ENCODE data around the gene TMEM132A.

Gene TMEM132A

DNA sequence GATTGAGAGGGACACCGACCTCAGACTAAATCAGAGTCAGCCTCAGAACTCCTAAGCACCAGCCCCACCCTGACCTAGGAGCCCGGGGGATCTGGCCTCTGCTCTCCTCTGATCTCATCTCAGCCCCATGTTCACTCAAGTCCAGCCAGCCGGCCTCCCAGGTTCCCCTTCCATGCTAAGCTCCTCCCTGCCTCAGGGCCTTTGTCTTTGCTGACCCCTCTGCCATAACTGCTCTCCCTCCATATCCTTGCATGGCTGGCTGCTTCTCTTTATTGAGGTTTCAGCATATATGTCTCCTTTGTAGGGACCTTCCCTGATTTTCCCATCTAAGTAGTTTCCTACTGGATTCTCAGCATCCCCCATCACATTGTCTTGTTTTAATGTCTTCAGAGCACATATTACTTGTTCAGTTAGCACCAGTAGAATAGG, 28.5 kb downstream of the TMEM132A start:
- TF ChIP-seq CTCF (IDR thresholded peaks at IDR 0.05; ENCODE audit: low read depth, low read length): no peak
- H3K4me3 ChIP-seq (ENCODE audit: low read depth, low read length): peak overlapping the region; percentile 58; the same call in 1 of the 2 replicates

DNA sequence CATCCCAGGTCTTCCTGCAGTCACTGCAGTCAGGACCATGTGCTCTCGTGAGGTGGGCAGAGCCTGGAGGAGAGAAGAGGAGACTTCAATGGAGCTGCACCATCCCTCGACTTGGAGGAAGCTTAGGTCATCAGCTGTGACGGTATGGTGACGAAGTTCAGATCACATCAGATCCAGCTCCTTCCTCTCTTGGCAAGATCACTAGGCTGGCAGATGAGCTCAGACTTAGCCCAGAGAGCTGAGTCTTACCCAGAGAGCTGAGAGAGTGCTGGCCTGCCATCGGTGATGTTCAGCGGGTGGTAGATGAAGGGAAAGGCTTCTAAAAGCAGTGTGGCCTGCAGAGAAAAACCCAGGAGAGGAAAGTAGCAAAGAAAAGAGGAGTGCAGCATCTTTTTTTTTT, 29.5 kb downstream of the TMEM132A start:
- no peak for TF ChIP-seq CTCF (IDR thresholded peaks at IDR 0.05; ENCODE audit: low read depth, low read length)
- H3K4me3 ChIP-seq (ENCODE audit: low read depth, low read length): no peak overlapping the region

DNA sequence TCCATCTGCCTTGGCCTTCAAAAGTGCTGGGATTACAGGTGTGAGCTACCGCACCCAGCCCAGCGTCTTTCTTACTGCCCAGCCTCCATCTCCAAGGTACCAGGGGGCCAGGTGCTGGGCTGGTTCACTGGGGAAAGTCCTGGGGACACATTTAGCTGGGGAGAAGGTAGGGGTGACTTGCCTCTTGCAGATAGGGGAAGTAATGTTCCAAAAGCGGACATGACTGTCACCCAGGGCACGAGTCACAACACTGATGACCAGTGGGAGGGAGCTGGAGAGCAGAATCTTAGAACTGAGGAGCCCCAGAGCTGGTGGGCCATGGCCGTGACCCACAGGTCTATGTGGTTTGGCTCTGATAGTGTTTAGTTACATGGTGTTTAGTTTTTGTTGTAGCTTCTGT, 30.2 kb downstream of the TMEM132A start:
- no peak for TF ChIP-seq CTCF (IDR thresholded peaks at IDR 0.05; ENCODE audit: low read depth, low read length)

GRCh38 chr11:60955571-60955970, 31.3 kb downstream of the TMEM132A start:
- H3K4me3 ChIP-seq (ENCODE audit: low read depth, low read length): no peak overlapping the region
- no peak for TF ChIP-seq CTCF (IDR thresholded peaks at IDR 0.05; ENCODE audit: low read depth, low read length)

More for the DNA sequence above, 30.2 kb downstream of the TMEM132A start:
- no peak overlapping the region for H3K4me3 ChIP-seq (ENCODE audit: low read depth, low read length)

- no peak for TF ChIP-seq CTCF (IDR thresholded peaks at IDR 0.05; ENCODE audit: low read depth, low read length)
- no peak overlapping the region for H3K4me3 ChIP-seq (ENCODE audit: low read depth, low read length)
Measured at GRCh38 chr11:60957188-60957587, 32.9 kb downstream of the TMEM132A start.

- H3K4me3 ChIP-seq (ENCODE audit: low read depth, low read length): no peak overlapping the region
- TF ChIP-seq CTCF (IDR thresholded peaks at IDR 0.05; ENCODE audit: low read depth, low read length): no peak
Measured at GRCh38 chr11:60959431-60959830, 35.2 kb downstream of the TMEM132A start.

DNA sequence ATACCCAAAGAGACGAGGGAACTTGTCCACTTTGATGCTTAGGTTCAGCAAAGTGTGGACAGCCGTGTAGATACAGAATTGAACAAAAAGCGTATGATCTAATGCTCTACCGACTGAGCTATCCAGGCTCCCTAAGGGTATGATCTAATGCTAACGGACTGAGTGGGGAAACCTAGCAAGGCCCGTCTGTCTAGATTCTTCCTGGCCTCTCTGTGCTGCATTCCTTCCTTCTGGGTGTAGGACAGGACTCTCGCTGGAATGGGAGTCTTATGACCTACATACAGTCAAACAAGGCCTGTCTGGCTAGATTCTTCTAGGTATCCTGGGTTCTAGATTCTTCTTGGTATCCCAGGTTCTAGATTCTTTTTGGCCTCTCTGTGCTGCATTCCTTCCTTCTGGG, 36.1 kb downstream of the TMEM132A start:
- H3K4me3 ChIP-seq (ENCODE audit: low read depth, low read length): no peak overlapping the region
- TF ChIP-seq CTCF (IDR thresholded peaks at IDR 0.05; ENCODE audit: low read depth, low read length): no peak
